ENCODE data around the gene OGFOD3.
A peak's percentile ranks its signal among the peaks of the same experiment; 100 is the strongest.
"Not testable (repeated sequence)": the region's sequence is repeated elsewhere in the genome, so short reads cannot be mapped to it uniquely, and the experiment has no call there.

OGFOD3 gene

GRCh38 chr17:82348866-82349265 lies 69.5 kb downstream of the OGFOD3 start:
- Mint-ChIP-seq H3K36me3 (ENCODE audit: low read depth) (no peaks in the 10 kb centered on the region), H3K4me3 (peak overlapping the region; percentile 16), H3K4me1 (peaks cover 47% of the 10 kb centered on the region), H3K9me3 (no peaks in the 10 kb centered on the region), H3K27me3 (ENCODE audit: low read depth, poor library complexity) (peaks cover 9% of the 10 kb centered on the region), H3K27ac (peak overlapping the region; percentile 25)
- no peak for DNase-seq
- no peak for TF ChIP-seq CTCF (IDR thresholded peaks at IDR 0.05)

DNA sequence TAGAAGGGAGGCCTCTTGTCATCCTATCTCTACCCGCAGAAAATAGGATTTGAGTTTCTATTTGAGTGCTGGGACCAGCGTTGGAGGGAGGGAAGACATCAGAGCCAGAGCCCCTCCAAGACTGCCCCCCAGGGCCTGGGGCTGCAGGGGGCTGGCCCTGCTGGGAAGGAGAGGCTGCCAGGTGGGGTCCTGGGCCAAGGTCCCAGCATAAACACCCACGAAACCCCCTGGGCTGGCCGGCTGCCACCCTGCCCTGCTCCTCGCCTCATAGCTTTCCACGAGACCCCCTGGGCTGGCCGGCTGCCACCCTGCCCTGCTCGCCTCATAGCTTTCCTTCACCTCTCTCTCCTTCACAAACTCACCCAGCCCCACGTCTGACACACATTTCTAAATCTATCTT lies 70.0 kb downstream of the OGFOD3 start:
- TF ChIP-seq CTCF (IDR thresholded peaks at IDR 0.05): no peak
- Mint-ChIP-seq H3K4me3 (no peak overlapping the region), H3K27ac (no peak overlapping the region), H3K27me3 (ENCODE audit: low read depth, poor library complexity) (peaks cover 13% of the 10 kb centered on the region), H3K9me3 (no peaks in the 10 kb centered on the region), H3K4me1 (peaks cover 51% of the 10 kb centered on the region), H3K36me3 (ENCODE audit: low read depth) (no peaks in the 10 kb centered on the region)
- no peak for DNase-seq

DNA sequence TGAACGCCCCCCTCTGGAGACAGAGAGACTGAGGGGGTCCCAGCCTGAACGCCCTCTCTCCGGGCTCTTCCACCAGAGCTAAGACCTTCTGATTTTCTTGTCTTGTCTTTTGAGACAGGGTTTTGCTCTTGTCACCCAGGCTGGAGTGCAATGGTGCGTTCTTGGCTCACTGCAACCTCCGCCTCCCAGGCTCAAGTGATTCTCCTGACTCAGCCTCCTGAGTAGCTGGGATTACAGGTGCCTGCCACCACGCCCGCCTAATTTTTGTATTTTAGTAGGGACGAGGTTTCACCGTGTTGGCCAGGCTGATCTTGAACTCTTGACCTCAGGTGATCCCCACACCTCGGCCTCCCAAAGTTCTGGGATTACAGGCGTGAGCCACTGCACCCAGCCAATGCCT lies 70.4 kb downstream of the OGFOD3 start:
- peaks cover 15% of the 10 kb centered on the region for H3K27me3 Mint-ChIP-seq (ENCODE audit: low read depth, poor library complexity)
- DNase-seq; H3K27ac Mint-ChIP-seq; H3K9me3 Mint-ChIP-seq; H3K4me3 Mint-ChIP-seq; H3K36me3 Mint-ChIP-seq (ENCODE audit: low read depth): not testable (repeated sequence)
- peaks cover 56% of the 10 kb centered on the region for H3K4me1 Mint-ChIP-seq

DNA sequence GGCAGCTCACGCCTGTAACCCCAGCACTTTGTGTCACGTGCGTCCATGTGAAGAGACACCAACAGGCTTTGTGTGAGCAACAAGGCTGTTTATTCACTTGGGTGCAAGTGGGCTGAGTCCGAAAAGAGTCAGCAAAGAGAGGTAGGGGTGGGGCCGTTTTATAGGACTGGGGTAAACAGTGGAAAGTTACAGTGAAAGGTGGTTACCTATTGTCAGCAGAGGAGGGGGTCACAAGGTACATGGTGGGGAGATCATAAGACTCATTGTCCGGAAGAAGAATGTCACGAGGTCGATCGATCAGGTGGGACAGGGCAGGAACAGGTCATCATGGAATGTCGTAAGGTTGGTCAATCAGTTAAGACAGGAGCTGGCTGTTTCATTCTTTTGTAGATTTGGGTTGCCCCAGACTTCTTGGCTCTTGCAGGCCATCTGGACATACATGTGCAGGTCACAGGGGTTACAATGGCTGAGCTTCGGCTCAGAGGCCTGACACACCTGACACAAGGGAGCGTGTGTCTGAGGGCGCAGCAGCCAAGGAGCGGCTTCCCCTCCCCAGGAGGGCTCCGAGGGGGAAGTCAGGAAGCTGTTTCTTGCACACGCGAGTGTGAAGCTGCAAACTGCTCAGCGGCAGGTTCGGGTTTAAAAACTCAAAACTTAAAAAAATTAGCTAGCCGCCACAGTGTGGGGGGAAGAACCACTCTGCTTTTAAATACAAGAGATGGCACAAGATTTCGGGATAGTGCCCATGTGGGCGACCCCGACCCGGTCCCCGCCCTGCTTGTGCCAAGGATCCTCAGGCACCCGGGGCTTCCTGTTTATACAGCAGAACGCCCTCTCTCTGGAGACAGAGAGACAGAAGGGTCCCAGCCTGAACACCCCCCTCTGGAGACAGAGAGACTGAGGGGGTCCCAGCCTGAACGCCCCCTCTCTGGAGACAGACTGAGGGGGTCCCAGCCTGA lies 71.8 kb downstream of the OGFOD3 start:
- H3K9me3 Mint-ChIP-seq: peaks cover 14% of the 10 kb centered on the region
- peaks cover 19% of the 10 kb centered on the region for H3K27me3 Mint-ChIP-seq (ENCODE audit: low read depth, poor library complexity)
- DNase-seq: no peak
- no peak for TF ChIP-seq CTCF (IDR thresholded peaks at IDR 0.05)
- no peak overlapping the region for H3K4me3 Mint-ChIP-seq
- H3K36me3 Mint-ChIP-seq (ENCODE audit: low read depth): no peaks in the 10 kb centered on the region
- no peak overlapping the region for H3K27ac Mint-ChIP-seq
- peaks cover 59% of the 10 kb centered on the region for H3K4me1 Mint-ChIP-seq

DNA sequence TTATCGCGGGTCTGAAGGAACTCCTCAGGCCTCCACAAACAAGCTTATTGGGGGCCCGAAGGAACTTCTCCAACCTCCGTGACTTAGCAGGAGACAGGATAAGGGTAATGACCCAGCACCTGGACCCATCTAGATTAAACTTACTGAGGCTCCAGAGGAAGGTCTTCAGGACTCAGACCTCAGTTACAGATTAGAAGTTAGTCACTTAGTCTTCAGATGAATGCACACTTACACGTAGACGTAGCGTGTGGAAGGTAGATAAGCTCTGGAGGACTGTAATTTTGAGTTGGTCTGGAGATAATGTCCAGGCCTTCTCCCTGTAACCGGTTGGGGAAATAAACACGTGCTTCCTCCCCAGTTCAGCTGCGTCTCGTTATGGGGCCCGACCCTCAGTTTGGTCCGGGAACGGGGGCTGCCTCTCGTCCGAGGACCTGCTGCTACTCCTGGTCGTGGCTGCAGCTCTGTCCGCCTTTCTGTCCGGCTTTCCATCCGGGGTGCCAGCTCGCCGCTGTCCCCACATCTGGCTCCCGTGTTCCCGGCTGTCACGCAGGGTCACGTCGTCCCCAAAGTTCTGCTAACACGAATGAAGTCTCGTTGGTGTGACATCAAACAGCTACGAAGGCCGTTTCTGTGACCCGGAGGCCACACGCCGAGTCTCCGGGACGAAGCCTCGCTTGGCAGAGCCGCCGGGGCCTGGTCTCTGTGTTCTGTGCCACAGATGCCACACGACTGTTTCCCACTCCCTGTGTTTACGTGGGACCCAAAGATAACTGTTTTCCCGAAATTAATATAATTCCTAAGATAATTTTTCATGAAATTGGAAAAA lies 73.0 kb downstream of the OGFOD3 start:
- no peak for DNase-seq
- Mint-ChIP-seq H3K36me3 (ENCODE audit: low read depth) (no peaks in the 10 kb centered on the region), H3K27ac (no peak overlapping the region), H3K27me3 (ENCODE audit: low read depth, poor library complexity) (peaks cover 14% of the 10 kb centered on the region), H3K4me1 (peaks cover 53% of the 10 kb centered on the region), H3K4me3 (no peak overlapping the region), H3K9me3 (peaks cover 25% of the 10 kb centered on the region)
- TF ChIP-seq CTCF (IDR thresholded peaks at IDR 0.05): no peak

DNA sequence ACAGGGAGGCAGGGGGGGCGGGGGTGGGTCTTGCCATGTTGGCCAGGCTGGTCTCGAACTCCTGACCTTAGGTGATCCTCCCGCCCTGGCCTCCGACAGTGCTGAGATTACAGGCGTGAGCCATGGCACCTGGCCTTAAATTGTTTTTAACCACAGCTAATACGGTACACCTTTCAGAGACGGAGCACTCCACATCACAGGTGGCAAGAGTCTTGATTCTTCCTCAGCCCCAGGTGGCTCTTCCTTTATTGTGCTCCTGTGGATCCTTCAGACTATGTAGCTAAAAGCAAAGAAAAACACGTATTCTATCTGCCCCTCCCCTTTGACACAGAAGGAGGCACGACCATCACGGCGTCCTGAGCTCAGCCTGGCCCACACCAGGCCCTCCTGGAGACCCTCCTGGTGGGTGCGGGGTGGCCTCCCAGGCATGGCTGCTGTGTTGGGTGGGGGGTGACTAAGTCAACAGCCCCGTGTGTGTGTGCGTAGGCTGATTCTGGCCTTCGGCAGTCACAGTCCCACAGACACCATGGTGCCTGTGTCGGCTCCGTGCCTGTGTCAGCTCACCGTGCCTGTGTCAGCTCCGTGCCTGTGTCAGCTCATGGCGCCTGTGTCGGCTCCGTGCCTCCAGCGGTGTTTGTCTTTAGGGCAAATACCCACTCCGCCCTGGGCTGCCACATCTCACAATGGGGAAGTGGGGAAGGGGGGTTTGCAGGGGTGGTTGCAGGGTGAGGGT lies 74.0 kb downstream of the OGFOD3 start:
- Mint-ChIP-seq H3K27ac (no peak overlapping the region), H3K27me3 (ENCODE audit: low read depth, poor library complexity) (peaks cover 14% of the 10 kb centered on the region), H3K4me3 (no peak overlapping the region), H3K9me3 (peaks cover 27% of the 10 kb centered on the region), H3K36me3 (ENCODE audit: low read depth) (no peaks in the 10 kb centered on the region), H3K4me1 (peaks cover 50% of the 10 kb centered on the region)
- no peak for DNase-seq
- no peak for TF ChIP-seq CTCF (IDR thresholded peaks at IDR 0.05)
